ENCODE measurements around the gene ZBP1.

The ZBP1 gene, protein sequence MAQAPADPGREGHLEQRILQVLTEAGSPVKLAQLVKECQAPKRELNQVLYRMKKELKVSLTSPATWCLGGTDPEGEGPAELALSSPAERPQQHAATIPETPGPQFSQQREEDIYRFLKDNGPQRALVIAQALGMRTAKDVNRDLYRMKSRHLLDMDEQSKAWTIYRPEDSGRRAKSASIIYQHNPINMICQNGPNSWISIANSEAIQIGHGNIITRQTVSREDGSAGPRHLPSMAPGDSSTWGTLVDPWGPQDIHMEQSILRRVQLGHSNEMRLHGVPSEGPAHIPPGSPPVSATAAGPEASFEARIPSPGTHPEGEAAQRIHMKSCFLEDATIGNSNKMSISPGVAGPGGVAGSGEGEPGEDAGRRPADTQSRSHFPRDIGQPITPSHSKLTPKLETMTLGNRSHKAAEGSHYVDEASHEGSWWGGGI

DNA sequence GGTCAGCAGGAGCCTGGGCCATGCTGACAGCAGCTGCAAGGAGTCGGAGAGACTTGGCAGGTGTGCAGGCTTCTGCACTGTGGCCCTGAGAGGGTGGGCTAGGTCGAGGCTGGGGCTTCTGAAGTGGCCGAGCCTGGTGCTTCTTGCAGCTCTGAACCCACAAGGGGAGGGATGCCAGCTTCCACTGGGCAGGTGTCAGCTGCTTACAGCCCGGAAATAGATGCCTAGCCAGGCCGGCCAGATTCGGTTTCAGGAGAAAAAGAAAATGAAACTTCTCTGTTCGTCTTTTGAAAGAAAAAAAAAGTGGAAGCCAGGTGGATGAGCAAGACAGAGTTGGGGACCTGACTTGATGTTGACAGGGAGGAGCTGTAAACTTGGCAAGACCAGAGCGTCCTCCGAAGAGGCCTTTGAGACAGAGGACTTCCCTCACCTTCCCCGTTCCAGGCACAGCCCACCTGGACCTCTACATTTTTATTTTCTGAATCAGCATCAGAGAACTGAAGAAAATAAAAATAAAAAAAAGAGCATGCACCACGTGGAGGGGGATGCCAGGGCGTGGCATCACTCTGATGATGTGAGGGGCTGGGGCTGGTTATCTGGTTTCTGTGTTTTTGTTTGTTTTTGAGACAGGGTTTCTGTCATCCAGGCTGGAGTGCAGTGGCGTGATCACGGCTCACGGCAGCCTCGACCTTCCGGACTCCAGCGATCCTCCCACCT lies at the start of gene ZBP1:
ZBP1 (minus strand) TSS at position 153 of the 717 bp plus-strand sequence; CDS start at position 22, 131 bp downstream.
- DNase-seq: no peak

DNA sequence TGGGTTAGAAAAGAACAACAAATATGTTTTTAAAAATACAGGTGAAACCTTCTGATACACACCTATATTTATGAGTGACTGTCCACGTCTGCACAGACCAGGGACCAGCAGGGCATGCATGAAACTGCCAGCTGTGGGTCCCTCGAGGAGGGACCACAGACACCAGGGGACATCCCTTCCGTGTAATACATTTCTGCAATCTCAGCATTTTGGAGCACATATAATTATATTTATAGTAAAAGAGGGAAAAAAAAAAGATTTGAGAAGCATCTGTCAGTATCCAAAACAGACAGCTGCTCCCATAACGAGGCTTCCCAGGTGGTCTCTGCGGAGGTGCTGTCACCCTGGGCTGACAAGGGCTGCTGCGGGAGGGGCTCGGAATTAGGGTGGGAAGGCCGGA lies 49.4 kb upstream of the ZBP1 start:
- DNase-seq: no peak

DNA sequence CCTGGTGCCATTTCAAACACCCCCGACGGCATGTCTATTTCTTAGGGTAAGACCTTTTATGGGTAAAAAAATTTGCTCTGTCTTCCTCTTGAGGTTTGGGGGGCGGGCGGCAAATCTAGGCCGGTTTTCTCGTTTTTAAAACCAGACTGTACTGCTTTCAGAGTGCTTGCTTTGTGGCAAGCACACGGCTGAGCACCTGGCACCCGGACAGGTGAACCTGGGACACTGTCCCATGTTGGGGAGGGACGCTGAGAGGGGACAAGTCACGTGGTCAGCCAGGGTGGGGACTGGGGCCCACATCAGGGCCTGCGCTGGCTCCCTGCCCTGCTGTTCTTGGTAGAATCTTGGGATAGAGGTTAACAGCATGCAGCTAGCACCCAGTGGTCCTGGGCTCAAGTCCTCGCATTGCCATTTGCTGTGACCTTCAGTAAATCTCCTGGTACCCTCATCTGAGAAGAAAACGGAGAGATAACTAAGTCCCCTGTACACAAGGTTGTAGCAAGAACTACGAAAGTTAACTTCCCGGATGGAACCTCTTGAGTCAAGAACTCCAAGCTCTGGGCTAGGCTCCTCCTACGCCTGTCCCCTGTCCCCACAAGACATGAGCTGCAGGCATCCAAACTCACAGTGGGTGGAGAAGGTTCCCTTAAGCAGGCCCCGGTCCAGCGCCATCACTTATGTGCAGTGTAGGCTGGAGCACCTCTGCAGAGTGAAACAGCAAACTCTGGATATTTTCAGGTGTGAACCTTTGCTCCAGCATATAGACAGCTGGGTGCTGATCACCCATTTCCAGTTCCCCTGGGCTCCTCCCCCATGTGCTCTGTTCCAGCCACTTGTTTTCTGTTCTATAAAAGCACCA lies 47.9 kb upstream of the ZBP1 start:
- DNase-seq: no peak

DNA sequence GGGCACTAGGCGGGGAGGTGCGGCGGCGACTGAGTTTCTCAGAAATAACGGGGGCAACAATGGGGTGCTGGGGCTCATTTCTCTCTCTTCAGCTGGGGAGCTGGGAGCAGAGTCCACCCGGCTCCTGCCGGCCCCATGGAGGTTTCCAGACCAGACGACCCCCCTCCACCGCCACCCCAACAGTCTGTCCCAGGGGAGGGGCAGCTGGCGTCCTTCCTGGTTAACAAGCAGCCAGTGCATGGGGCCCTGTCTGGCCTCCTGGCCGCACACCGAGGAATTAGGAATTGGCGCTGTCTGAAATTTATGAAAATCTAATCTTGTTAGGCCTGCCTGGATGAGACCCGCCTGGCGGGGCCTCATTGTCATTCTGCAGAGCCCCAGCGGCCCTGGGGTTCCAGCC lies 47.2 kb upstream of the ZBP1 start:
- no peak for DNase-seq

DNA sequence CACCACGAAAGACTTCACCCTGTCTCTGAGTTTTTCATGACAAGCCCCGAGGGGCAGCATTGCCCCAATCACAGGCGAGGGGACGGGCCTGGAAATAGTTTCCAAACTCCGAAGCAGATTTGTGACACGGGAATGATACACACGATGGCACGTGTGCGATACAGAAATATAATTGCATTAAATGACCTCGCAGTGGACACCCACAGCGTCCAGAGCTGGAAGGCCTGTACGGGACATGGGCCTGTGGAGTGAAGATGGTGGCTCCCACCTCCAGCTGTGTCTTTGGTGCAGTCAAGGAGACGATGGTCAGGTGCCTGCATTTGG lies 46.6 kb upstream of the ZBP1 start:
- DNase-seq: no peak

DNA sequence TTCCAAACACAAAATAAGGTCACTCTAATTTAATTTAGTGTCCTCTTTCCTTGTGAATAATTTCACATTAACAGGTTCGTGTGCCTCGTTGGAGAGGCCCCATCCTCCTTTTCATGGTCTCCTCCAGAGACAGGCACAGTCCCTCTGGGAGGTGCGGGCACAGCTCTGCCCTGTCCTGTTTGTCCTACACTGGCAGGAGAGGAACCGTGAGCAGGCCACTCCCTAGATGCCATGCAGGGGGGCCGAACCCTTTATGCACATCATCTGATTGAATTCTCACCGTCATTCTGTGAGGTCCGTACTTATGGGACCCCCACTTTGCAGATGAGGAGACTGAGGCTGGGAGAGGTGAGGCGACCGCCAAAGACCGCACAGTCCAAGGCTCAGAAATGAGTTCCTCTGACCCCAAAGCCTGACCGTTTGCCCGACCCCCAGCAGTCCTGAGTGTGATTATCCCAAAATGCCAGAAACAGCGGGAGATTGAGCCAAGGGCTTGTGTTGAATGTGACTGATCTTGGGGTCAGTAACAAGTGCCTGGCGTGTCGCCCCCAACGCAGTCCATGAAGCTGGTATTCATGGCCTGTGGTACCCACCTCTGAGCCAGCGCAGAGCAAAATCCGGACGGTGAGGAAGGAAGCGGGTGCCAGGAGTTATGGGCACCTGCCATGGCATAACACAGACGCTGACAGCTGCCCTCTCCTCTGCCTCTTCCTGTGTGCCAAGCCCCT lies 46.0 kb upstream of the ZBP1 start:
- no peak for DNase-seq

DNA sequence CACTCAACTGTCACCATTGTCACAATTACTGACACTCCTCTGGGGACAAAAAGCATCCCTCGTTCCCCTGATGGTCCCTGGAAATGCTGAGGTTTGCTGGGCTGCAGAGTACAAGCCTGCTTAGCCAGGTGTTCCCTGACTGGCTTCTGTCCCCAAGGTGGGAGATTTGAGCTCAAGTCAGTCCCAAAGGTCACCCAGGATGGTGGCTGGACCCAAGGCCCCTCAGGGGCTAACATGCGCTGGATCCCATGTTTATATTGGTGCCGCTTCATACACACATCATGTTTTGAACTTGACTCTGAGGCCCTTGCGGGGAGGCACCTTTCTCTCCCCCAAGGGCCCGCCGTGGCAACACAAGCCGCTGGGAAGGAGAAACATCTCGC lies 45.4 kb upstream of the ZBP1 start:
- no peak for DNase-seq

DNA sequence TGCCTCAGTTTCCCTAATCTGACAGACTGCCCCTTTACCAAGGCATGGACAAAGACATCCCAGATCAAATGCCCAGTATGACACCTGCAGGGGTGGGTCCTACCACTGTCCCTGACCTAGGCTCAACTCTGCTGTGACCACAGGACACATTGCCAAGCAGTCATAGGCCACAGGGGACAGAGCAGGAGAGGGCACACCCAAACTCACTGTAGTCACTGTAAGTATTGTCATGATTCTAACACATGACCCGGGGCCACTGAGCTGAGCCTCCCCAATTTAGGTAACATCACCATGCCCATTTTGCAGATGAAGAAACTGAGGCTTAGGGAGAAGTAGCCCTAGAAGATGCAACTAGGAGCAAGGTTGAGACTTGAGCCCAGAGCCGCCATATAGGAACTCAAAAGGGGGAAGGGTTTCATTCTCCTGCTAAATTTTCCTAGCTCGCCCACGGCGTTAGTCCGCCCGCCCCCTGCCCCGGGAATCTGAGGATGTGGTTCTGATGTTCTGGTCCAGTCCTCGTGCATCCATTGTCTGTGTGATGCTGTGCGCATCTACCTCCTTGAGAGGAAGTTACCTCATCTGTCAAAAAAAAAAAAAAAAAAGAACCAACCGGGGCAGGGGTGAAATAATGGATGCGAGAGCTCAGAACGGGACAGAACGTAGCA lies 44.8 kb upstream of the ZBP1 start:
- DNase-seq: no peak

DNA sequence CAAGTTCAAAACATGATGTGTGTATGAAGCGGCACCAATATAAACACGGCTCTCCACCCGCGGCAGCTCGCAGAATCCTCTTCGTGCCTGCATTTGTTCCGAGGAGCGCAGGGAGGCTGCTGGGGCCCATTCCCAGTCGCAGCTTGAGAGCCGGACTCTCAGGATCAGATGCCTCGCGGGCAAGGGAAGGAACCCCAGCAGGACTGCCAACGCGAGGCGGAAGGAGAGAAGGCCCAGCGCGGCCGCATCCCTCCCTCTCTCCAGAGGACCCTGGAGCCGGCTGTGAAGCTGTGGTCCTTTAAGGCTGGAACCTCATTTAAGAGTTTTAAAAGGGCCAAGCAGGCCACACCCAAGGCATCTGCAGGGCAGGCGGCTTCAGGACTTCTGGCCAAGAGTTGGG lies 44.2 kb upstream of the ZBP1 start:
- DNase-seq: no peak

DNA sequence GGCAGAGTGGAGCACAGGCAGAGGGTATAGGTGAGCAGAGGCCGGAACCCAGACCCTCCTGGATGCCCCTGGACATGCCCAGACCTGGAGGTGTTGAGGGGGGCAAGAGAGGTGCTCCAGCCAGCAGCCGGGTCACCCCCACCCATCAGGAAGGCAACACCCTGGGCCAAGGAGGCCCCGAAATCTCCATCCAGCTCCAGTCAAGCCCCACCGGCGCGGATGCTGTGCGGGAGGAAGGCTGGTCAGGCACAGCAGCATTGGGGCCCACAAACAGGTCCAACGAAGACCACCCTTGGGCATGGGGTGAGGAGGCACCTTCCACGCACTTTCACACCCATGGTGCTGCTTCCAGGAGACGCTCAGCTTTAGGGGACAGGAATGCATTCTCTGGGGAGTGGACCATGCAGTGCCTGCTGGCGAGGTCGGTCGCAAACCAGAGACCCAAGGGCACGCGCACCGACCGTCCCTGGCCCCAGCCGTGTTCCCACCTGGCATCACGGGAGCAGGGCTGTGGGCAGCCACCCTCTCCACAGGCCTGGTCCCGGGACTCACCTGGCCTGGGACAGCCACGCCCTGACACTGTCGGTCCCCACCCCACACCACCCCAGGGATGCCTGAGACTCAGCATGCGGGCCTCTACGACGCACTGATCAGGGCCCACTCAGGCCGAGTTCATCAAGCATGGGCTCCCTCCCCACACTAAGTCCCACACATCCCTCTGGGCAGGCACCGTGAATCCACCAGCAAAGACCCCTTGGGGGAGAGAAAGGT lies 43.6 kb upstream of the ZBP1 start:
- no peak for DNase-seq

DNA sequence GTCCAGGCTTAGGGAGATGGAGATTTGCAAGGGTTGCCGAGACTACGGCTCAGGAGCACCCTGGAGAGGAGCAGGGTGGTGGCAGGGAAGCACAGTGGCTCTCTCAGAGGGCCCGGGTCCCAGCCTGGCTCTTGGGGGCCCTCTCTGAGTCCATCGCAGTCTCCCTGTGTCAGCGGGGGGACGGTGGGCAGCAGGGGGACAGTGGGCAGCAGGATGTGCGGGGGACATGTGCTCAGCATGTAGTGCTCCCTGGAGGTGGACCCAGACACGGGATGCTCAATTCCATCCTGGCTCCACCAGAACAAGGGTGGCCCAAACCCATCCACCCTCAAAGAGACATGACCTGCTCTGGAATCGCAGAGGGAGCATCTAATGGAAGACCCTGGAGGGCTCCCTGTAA lies 43.0 kb upstream of the ZBP1 start:
- DNase-seq: no peak

DNA sequence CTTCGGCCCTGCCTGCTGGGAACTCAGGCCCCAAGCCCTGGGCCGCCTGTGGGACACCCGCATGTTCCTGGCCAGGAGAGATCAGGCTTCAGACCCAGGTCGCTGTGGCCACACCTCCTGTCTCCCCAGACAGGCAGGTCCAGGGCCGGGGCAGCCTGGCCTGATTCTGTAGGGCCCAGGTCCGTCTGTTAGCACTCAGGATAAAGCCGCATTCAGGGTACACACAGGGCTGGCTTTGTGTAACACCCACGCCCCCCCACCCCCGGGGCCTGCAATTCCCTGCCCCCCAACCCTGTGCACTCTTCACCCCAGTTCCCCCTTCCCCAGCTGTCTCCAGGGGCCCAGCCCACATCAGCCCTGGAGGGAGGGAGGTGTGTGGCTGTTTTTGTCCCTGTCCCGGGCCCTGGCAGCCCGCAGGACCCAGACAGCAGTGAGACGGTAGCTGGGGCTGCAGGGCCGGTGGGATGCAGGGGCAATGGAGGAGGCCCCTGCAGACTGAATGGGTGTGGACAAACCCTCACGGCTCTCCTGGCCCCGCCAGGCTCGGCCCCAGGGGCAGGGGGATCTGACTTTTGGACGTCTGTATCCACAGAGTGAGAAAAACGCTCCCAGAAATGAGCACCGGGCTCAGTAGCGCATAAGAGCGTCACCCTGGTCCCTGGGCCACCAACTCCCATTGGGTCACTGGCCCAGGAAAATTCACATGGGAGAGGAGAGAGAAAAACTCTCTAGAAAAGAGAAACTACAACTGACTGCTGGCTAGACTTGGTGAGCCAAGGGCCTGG lies 42.4 kb upstream of the ZBP1 start:
- no peak for DNase-seq

DNA sequence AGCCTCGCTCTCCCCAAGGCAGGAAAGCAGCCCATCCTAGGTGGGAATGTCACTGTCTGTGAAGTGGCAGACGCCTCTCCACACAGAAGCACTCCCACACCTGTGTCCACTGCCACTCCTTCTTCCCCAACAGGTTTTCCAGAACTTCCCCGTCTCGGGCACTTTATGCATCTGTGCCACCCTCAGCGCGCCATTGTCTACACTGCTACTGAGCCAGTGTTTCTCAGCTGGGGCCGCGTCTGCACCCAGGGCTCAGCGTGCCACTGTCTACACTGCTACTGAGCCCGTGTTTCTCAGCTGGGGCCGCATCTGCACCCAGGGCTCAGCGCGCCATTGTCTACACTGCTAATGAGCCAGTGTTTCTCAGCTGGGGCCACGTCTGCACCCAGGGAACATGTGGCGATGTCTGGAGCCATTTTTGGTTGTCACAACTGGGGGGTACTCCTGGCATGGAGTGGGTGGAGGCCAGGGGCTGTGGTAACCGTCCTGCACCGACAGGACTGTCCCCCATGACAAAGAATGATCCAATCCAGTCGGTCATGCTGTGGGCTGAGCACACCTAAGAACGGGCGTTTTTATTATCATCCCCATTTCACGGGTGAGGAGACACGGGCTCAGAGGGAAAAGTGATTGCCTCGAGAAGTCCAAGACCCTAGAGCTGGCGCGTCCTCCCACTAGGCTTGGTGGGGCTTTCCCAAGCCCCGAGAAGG lies 41.7 kb upstream of the ZBP1 start:
- DNase-seq: no peak

DNA sequence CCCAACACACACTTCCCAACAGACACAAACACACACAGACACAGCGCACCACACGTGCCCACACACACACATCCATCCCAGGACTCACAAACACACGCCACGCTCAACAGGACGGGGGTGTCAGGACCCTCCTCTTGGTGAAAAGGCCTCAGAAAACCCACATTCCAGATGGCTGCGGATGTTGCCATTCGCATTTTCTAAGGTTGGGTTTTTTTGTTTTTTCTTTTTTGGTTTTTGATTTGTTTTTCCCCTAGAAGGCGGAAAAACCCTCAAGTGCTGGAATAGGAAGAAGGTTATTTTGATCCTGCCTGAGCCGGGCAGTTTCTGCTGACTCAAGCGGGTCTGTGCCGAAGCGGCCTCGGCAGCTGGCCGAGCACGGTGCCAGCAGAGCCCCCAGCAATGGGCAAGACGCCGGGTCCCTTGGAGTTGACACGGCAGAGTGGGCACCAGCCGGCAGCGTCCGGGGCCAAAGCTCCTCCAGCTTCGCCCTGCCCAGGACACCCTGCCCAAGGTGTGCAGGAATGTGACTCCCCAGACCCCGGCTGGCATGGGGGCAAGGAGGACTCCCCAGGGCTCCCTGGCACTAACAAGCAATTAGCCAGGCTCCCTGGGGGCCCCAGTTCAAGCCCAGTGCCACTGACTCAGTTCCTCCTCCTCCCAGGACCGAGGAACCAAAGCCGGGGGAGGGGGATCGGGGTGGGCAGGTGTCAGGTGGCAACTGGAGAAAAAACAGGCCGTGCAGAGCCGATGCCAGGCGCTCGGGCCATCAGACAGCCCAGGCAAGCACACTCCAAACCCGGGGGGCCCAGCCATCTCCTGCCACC lies 40.9 kb upstream of the ZBP1 start:
- DNase-seq: no peak

DNA sequence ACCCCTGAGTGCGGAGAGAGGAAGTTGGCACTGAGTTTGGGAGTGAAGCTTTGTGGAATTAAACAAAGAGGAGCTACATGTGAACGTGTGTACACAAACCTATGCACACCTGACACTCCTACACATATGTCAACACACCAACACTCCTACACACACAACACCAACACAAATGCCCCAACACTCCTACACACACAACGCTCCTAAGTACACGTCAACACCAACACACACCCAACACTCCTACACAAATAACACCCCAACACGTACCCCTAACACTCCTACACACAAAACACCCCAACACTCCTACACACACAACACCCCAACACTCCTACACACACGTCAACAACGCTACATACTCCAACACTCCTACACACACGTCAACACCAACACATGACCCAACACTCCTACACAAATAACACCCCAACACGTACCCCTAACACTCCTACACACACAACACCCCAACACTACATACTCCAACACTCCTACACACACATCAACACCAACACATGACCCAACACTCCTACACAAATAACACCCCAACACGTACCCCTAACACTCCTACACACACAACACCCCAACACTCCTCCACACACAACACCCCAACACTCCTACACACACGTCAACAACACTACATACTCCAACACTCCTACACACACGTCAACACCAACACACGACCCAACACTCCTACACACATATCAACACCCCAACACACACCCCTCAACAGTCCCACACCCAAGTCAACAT lies 40.1 kb upstream of the ZBP1 start:
- no peak for DNase-seq

DNA sequence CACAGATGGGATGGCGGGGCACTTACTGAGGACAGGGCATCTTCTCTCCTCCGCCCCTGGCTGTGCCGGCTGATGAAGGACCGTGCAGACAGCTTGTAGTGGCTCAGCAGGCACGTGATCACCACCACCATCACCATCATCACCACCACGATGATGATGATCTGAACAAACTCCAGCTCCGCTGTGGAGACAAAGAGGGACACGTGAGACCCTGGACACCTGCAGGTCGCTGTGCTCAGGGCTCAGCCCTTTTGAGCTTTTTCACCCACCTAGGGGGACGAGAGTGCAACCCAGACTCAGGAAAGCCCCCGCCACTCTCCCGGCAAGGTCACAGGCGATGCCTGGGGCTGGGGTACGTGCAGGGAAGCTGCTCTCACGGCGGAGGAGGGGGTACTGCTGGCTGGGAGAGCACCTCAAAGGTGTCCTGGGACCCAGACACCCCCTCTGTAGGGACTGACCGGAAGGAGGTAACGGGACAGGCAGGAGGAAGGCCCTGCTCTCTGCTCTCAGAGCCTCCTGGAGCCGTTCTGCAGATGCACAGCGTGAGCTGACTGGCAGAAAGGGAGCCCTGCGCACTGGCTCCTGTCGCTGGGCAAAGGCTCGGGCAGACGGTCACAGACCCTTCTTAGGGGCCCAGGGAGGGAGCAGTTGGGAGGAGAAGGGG lies 39.4 kb upstream of the ZBP1 start:
- DNase-seq: no peak

DNA sequence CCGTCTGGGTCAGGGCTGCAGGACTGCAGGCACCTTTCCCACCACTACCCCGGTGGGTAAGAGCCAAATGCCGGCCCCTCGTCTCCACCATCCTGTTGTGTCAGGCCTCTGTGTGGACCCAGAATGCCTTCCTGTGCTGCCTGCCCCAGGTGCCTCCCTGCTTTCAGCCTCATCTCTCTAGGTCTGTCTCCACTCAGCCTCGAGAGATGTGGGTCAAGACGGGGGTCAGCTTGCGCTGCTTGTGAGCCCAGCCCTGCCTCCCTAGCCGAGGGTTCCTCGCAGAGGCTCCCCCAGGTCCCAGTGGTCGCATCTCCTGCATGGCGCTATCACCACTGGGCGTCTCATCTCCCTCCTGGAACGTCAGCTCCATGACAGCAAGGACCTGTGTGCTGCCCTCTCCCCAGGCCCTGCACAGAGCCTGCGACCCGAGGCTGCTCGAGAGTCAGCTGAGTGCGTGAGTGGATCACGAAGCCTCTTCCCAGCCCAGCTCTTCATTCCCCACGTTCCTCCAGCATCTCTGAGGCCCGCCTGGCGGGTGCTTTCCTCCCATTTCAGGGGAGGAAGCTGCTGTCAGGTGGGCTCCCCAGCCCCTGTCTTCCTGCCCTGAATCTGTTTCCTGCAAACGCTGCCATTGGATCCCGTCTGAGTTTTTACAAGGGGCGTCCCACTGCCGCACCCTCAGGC lies 38.7 kb upstream of the ZBP1 start:
- DNase-seq: no peak
